AG10803 (cell line): ENCODE measurements around the gene PHLPP2.
A peak's percentile ranks its signal among the peaks of the same experiment; 100 is the strongest.

Experiments
- DNase-seq: peaks from one replicate; pipeline ENCODE4 v3.0.0; 2010; ENCODE audit warnings: low read depth
- H3K4me3 ChIP-seq: 2 replicates; pipeline ENCODE4 v1.5.1; 2011; ENCODE audit warnings: mild to moderate bottlenecking, low read length, control low read depth
- TF ChIP-seq, protein P1 (sequence below): conservative IDR thresholded peaks from 2 replicates; pipeline ENCODE4 v1.5.1; 2011; ENCODE audit warnings: mild to moderate bottlenecking, low read length, control low read depth, inconsistent platforms

PHLPP2 gene

DNA sequence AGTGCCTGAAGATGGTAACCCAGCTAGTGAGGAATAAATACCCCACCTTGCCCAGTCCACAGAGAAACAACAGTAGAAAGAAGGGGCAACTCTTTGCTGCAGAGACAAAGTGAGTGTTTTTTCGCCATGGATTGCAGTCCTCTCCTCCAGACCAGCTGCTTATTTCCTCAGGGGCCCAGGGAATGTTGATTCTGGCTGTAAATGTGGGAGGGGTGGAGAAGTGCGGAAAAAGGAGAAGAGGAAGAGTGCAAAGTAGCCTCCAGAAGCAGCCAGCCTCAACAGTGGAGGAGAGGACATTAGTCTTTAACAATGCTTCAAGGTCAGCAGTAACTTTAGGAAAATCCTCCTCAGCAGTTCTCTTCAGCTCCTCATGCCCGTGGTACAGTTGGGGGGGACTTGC lies 8.1 kb upstream of the PHLPP2 start:
- no peak for DNase-seq
- TF ChIP-seq, protein P1, sequence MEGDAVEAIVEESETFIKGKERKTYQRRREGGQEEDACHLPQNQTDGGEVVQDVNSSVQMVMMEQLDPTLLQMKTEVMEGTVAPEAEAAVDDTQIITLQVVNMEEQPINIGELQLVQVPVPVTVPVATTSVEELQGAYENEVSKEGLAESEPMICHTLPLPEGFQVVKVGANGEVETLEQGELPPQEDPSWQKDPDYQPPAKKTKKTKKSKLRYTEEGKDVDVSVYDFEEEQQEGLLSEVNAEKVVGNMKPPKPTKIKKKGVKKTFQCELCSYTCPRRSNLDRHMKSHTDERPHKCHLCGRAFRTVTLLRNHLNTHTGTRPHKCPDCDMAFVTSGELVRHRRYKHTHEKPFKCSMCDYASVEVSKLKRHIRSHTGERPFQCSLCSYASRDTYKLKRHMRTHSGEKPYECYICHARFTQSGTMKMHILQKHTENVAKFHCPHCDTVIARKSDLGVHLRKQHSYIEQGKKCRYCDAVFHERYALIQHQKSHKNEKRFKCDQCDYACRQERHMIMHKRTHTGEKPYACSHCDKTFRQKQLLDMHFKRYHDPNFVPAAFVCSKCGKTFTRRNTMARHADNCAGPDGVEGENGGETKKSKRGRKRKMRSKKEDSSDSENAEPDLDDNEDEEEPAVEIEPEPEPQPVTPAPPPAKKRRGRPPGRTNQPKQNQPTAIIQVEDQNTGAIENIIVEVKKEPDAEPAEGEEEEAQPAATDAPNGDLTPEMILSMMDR, result no peak
- no peak overlapping the region for H3K4me3 ChIP-seq

DNA sequence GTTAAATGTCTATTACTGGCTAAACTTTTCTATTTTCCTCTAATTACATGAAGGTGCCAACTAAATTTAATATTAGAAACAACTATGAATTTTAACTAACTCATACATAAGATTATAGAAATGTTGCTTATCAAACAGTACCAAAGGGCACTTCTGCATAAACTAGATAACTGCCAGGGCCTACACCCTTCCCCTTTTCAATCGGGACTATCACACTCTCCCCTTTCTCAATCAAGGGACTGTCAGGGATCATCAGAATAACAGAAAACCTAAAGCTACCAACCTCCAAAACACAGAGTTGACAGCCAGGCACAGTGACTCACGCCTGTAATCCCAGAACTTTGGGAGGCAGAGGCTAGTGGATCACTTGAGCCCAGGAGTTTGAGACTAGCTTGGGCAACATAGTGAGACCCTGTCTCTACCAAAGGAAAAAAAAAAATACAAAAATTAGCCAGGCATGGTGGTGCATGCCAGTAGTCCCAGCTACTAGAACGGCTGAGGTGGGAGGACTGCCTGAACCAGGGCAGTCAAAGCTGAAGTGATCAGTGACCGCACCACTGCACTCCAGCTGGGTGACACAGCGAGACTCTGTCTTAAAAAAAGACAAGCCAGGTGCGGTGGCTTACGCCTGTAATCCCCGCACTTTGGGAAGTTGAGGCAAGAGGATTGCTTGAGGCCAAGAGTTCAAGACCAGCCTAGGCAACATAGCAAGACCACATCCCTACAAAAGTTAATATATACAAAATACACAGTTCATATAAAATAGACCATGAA lies 3.2 kb upstream of the PHLPP2 start:
- DNase-seq, result no peak
- TF ChIP-seq, protein P1, result no peak
- H3K4me3 ChIP-seq, result no peak overlapping the region

- peak; percentile 37 for DNase-seq
- TF ChIP-seq, protein P1, result no peak
- H3K4me3 ChIP-seq, result no peak overlapping the region
Observed at GRCh38 chr16:71726476-71727315, 2.2 kb upstream of the PHLPP2 start.

- TF ChIP-seq, protein P1, result no peak
- H3K4me3 ChIP-seq, result peak overlapping the region; percentile 79
- peak; percentile 52 for DNase-seq
Observed at GRCh38 chr16:71723537-71724319, 773 bp downstream of the PHLPP2 start.

GRCh38 chr16:71722801-71723536 lies 1.5 kb downstream of the PHLPP2 start:
- peak overlapping the region; percentile 79 for H3K4me3 ChIP-seq
- TF ChIP-seq, protein P1, result no peak; the same call in 1 of the 2 replicates
- peak; percentile 70 for DNase-seq

DNA sequence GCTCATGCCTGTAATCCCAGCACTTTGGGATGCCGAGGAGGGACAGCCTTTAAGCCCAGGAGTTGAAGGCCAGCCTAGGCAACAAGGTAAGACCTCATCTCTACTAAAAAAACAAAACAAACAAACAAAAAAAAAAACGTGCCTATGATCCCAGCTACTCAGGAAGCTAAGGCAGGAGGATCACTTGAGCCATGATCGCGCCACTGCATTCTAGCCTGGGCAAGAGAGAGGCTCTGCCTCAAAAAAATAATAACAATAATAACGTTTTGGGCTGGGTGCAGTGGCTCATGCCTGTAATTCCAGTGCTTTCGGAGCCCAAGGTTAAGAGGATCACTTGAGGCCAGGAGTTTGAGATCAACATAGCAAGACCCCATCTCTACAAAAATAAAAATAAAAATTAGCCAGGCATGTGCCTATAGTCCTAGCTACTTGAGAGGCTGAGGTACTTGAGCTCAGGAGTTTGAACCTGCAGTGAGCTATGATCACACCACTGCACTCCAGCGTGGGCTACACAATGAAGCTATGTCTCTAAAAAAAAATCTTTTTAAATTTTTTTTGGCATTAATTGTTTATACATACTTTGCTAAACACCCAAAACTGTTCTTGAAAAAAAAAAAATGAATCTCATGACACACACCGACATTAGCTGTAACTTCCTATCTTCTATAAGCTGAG lies 3.3 kb downstream of the PHLPP2 start:
- DNase-seq, result no peak
- TF ChIP-seq, protein P1, result no peak
- H3K4me3 ChIP-seq, result no peak overlapping the region
